ENCODE measurements around the gene MOCOS.

MOCOS gene

DNA sequence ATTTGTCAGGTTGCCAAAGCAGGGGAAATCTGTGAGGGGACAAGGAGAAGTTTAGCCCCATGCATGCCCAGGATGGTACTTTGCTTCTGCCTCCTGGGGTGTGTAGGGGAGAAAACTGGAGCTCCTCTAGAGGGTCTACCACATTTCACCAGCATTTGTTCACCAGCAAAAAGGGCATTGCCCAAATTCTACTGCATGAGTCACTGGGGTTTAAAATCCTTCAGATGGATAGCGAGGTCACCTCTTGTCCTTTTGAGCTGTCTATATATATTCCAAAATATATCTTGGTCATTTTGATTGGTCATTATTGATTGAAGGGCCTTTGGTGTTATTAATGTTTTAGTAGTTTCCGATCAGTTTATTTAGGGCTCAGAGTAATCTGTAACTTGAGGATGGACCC lies 128.9 kb downstream of the MOCOS start:
- DNase-seq (ENCODE audit: insufficient read length, low spot score) (no peak), FAIRE-seq (no peak)

More for the DNA sequence above, 128.9 kb downstream of the MOCOS start:
- TF ChIP-seq, protein P1, sequence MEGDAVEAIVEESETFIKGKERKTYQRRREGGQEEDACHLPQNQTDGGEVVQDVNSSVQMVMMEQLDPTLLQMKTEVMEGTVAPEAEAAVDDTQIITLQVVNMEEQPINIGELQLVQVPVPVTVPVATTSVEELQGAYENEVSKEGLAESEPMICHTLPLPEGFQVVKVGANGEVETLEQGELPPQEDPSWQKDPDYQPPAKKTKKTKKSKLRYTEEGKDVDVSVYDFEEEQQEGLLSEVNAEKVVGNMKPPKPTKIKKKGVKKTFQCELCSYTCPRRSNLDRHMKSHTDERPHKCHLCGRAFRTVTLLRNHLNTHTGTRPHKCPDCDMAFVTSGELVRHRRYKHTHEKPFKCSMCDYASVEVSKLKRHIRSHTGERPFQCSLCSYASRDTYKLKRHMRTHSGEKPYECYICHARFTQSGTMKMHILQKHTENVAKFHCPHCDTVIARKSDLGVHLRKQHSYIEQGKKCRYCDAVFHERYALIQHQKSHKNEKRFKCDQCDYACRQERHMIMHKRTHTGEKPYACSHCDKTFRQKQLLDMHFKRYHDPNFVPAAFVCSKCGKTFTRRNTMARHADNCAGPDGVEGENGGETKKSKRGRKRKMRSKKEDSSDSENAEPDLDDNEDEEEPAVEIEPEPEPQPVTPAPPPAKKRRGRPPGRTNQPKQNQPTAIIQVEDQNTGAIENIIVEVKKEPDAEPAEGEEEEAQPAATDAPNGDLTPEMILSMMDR (IDR thresholded peaks at IDR 0.05; ENCODE audit: insufficient read depth, missing control alignments) = no peak
